Neuronal stem cell (in vitro differentiated cells): ENCODE results near the gene TSHZ1.

Experiments used
- DNase-seq: peaks from one replicate; pipeline ENCODE4 v3.0.0-alpha.2; 2013; ENCODE audit warnings: low spot score
- H2AFZ ChIP-seq: one replicate; pipeline ENCODE4 v1.6.1; 2013; ENCODE audit warnings: mild to moderate bottlenecking, low read length, inconsistent platforms
- H2AK5ac ChIP-seq: 2 replicates; pipeline ENCODE4 v1.6.1; 2013; ENCODE audit warnings: low read depth, mild to moderate bottlenecking, inconsistent platforms, low read length, moderate library complexity, mixed read lengths
- H2BK120ac ChIP-seq: 2 replicates; pipeline ENCODE4 v1.6.1; 2013; ENCODE audit warnings: low read depth, mild to moderate bottlenecking, inconsistent platforms, low read length, moderate library complexity, mixed read lengths
- H2BK12ac ChIP-seq: one replicate; pipeline ENCODE4 v1.6.1; 2013; ENCODE audit warnings: low read length, inconsistent platforms
- H2BK15ac ChIP-seq: 2 replicates; pipeline ENCODE4 v1.6.1; 2013; ENCODE audit warnings: mild to moderate bottlenecking, low read length, inconsistent platforms, mixed read lengths
- H2BK5ac ChIP-seq: one replicate; pipeline ENCODE4 v1.6.1; 2013; ENCODE audit warnings: inconsistent platforms, mild to moderate bottlenecking, low read length, moderate library complexity
- H3K14ac ChIP-seq: one replicate; pipeline ENCODE4 v1.6.1; 2013; ENCODE audit warnings: low read length, inconsistent platforms
- H3K18ac ChIP-seq: 2 replicates; pipeline ENCODE4 v1.6.1; 2013; ENCODE audit warnings: low read length, inconsistent platforms
- H3K23ac ChIP-seq: 2 replicates; pipeline ENCODE4 v1.6.1; 2013; ENCODE audit warnings: low read depth, mild to moderate bottlenecking, mixed read lengths, low read length, inconsistent platforms; ENCODE audit not compliant: poor library complexity
- H3K27ac ChIP-seq: replicated peaks from 3 replicates; pipeline ENCODE4 v1.5.1; 2013; ENCODE audit warnings: low read length, inconsistent platforms
- H3K27me3 ChIP-seq, 3 experiments: 2 replicates each; pipeline ENCODE4 v1.6.1; 2013; ENCODE audit warnings: low read length in 3 of 3, mild to moderate bottlenecking in 2 of 3, inconsistent platforms in 1 of 3, low read depth in 1 of 3, mixed read lengths in 1 of 3, moderate library complexity in 1 of 3; ENCODE audit not compliant: control insufficient read depth in 3 of 3, insufficient read depth in 3 of 3
- H3K36me3 ChIP-seq, 2 donors: replicated peaks in 1 of 2; 2 replicates each; pipeline ENCODE4 v1.6.1; 2013; ENCODE audit warnings: low read length in 2 of 2; ENCODE audit not compliant: control insufficient read depth in 2 of 2, insufficient read depth in 2 of 2
- H3K4ac ChIP-seq: 2 replicates; pipeline ENCODE4 v1.6.1; 2013; ENCODE audit warnings: inconsistent platforms, mild to moderate bottlenecking, low read length, moderate library complexity
- H3K4me1 ChIP-seq, 2 donors: 1 replicate in 1 of 2; 2 replicates in 1 of 2; pipeline ENCODE4 v1.6.1; 2013; ENCODE audit warnings: low read length in 2 of 2, low read depth in 1 of 2; ENCODE audit not compliant: control insufficient read depth in 2 of 2, insufficient read depth in 1 of 2
- H3K4me2 ChIP-seq: one replicate; pipeline ENCODE4 v1.6.1; 2013; ENCODE audit warnings: mild to moderate bottlenecking, low read length, inconsistent platforms; ENCODE audit not compliant: insufficient read depth, poor library complexity, severe bottlenecking
- H3K4me3 ChIP-seq, 2 donors: 2 replicates each; pipeline ENCODE4 v1.5.1; 2013; ENCODE audit warnings: low read length in 2 of 2, mild to moderate bottlenecking in 2 of 2, inconsistent platforms in 1 of 2, moderate library complexity in 1 of 2
- H3K79me1 ChIP-seq: one replicate; pipeline ENCODE4 v1.6.1; 2013; ENCODE audit warnings: low read depth, mild to moderate bottlenecking, inconsistent platforms, low read length, moderate library complexity
- H3K9ac ChIP-seq: one replicate; pipeline ENCODE4 v1.6.1; 2013; ENCODE audit warnings: mild to moderate bottlenecking, low read depth, low read length, inconsistent platforms; ENCODE audit not compliant: poor library complexity
- H3K9me3 ChIP-seq, 2 donors: replicated peaks in 1 of 2; 2 replicates each; pipeline versions ENCODE3 to v1.6.1; 2013; ENCODE audit warnings: low read length in 2 of 2, mild to moderate bottlenecking in 2 of 2, inconsistent platforms in 1 of 2, low read depth in 1 of 2, mixed read lengths in 1 of 2, moderate library complexity in 1 of 2; ENCODE audit not compliant: control insufficient read depth in 2 of 2, insufficient read depth in 1 of 2
- H4K8ac ChIP-seq: one replicate; pipeline ENCODE4 v1.6.1; 2013; ENCODE audit warnings: low read depth, mild to moderate bottlenecking, inconsistent platforms, low read length, moderate library complexity
- H4K91ac ChIP-seq: one replicate; pipeline ENCODE4 v1.6.1; 2013; ENCODE audit warnings: low read length, low read depth, mild to moderate bottlenecking, inconsistent platforms; ENCODE audit not compliant: poor library complexity
- WGBS, 2 donors: extraction: QIAGEN DNeasy Blood & Tissue Kit; methylation state at CpG; one replicate each; pipeline ENCODE4 v1.1.7; 2013; ENCODE audit warnings: missing lambda C conversion rate in 2 of 2, mixed read lengths in 1 of 2; ENCODE audit not compliant: insufficient read length in 2 of 2, insufficient replicate concordance in 1 of 2; ENCODE audit errors: extremely low coverage in 2 of 2; 5-methylcytosine and 5-hydroxymethylcytosine counted together

The TSHZ1 gene

GRCh38 chr18:75163736-75164135 lies 46.9 kb upstream of the TSHZ1 start:
- H2AFZ ChIP-seq, result no peak overlapping the region
- no peak overlapping the region for H2BK5ac ChIP-seq
- H3K4me3 ChIP-seq, result no peak overlapping the region
- H3K23ac ChIP-seq, result no peak overlapping the region
- no peak overlapping the region for H2BK15ac ChIP-seq
- WGBS, 2 donors, result no CpG with 5 or more reads among the region's 4 CpGs
- H3K18ac ChIP-seq, result no peak overlapping the region
- no peak overlapping the region for H3K4me2 ChIP-seq
- no peak overlapping the region for H2BK120ac ChIP-seq
- H3K9me3 ChIP-seq, result no peaks in the 10 kb centered on the region
- no peak overlapping the region for H4K91ac ChIP-seq
- no peak overlapping the region for H3K4ac ChIP-seq
- H3K36me3 ChIP-seq, result no peaks in the 10 kb centered on the region
- no peak overlapping the region for H2BK12ac ChIP-seq
- no peak overlapping the region for H3K27ac ChIP-seq
- H3K4me1 ChIP-seq, result peaks cover 2 to 16% of the 10 kb centered on the region in 2 donors
- H3K9ac ChIP-seq, result no peak overlapping the region
- peaks cover 0 to 29% (median 0%) of the 10 kb centered on the region in 3 experiments for H3K27me3 ChIP-seq
- H2AK5ac ChIP-seq, result no peak overlapping the region
- no peak overlapping the region for H4K8ac ChIP-seq
- H3K14ac ChIP-seq, result no peak overlapping the region
- no peaks in the 10 kb centered on the region for H3K79me1 ChIP-seq
- DNase-seq, result no peak

DNA sequence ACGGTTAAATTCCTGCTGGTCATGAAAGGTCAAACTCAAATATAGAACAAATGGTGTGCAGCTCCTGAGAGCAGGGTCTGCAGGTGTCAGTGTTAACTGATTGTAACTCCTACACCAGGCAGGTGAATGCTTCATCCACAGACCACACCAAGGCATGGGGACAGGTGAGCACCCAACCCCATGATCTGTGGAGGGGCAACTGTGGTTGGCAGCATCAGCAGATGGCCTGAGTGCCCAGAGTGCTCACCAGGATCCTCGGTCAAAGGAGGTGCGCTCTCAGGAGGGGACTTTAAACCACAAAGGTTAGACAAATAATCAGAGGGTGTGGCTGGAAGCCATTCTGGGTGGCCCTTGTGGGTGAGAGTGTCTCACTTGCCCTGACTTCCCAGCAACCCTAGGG lies 46.1 kb upstream of the TSHZ1 start:
- no CpG with 5 or more reads among the region's 3 CpGs for WGBS, 2 donors
- no peak overlapping the region for H2BK12ac ChIP-seq
- no peak overlapping the region for H2BK120ac ChIP-seq
- H3K4me3 ChIP-seq, result no peak overlapping the region
- H4K91ac ChIP-seq, result no peak overlapping the region
- no peak overlapping the region for H2AFZ ChIP-seq
- peaks cover 2 to 11% of the 10 kb centered on the region in 2 donors for H3K4me1 ChIP-seq
- no peak overlapping the region for H3K27ac ChIP-seq
- no peak overlapping the region for H3K23ac ChIP-seq
- peaks cover 0 to 30% (median 0%) of the 10 kb centered on the region in 3 experiments for H3K27me3 ChIP-seq
- no peak overlapping the region for H2AK5ac ChIP-seq
- no peak for DNase-seq
- H3K79me1 ChIP-seq, result no peaks in the 10 kb centered on the region
- no peak overlapping the region for H2BK5ac ChIP-seq
- H3K14ac ChIP-seq, result no peak overlapping the region
- H3K18ac ChIP-seq, result no peak overlapping the region
- no peaks in the 10 kb centered on the region for H3K36me3 ChIP-seq
- H3K4ac ChIP-seq, result no peak overlapping the region
- H3K4me2 ChIP-seq, result no peak overlapping the region
- no peak overlapping the region for H3K9ac ChIP-seq
- no peak overlapping the region for H4K8ac ChIP-seq
- H2BK15ac ChIP-seq, result no peak overlapping the region
- no peaks in the 10 kb centered on the region for H3K9me3 ChIP-seq

DNA sequence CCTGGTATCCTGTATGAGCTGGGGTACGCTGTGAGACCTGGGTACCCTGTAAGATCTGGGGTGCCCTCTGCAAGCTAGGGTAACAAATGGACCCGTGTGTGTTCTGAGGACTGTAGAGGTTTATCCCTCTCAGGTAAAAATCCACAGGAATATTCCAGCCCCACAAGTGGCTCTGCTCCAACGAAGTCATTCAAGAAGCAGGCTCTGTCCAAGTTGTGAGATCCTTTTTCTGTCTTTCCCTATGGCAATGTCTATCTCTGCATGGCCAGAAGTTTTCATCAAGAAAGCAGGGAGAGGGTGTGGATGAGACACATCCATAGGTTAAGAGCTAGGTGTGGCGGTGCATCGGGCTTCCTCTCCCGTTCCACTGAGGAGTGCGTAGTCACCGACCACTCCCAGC lies 44.7 kb upstream of the TSHZ1 start:
- Histone ChIP-seq H3K36me3 (no peaks in the 10 kb centered on the region), H3K14ac (no peak overlapping the region), H2BK120ac (no peak overlapping the region), H2BK5ac (no peak overlapping the region), H2AK5ac (no peak overlapping the region), H3K4ac (no peak overlapping the region), H2BK12ac (no peak overlapping the region), H3K18ac (no peak overlapping the region), H3K23ac (no peak overlapping the region), H3K27ac (no peak overlapping the region), H3K4me2 (no peak overlapping the region), H3K79me1 (no peaks in the 10 kb centered on the region), H4K91ac (no peak overlapping the region), H3K4me1 (peaks cover 0 to 1% of the 10 kb centered on the region in 2 donors), H2AFZ (no peak overlapping the region), H3K9ac (no peak overlapping the region), H4K8ac (no peak overlapping the region), H3K9me3 (no peaks in the 10 kb centered on the region), H2BK15ac (no peak overlapping the region), H3K27me3 (peaks cover 0 to 18% (median 0%) of the 10 kb centered on the region in 3 experiments), H3K4me3 (no peak overlapping the region)
- no peak for DNase-seq
- WGBS, 2 donors, result no CpG with 5 or more reads among the region's 8 CpGs

GRCh38 chr18:75167137-75167536 lies 43.5 kb upstream of the TSHZ1 start:
- no peak overlapping the region for H2AFZ ChIP-seq
- peaks cover 0 to 15% (median 0%) of the 10 kb centered on the region in 3 experiments for H3K27me3 ChIP-seq
- no peak overlapping the region for H3K4me3 ChIP-seq
- no peak overlapping the region for H3K4ac ChIP-seq
- H3K14ac ChIP-seq, result no peak overlapping the region
- no peak overlapping the region for H3K27ac ChIP-seq
- H2AK5ac ChIP-seq, result no peak overlapping the region
- H3K9me3 ChIP-seq, result no peaks in the 10 kb centered on the region
- H3K9ac ChIP-seq, result no peak overlapping the region
- no peak overlapping the region for H3K23ac ChIP-seq
- H2BK15ac ChIP-seq, result no peak overlapping the region
- H4K8ac ChIP-seq, result no peak overlapping the region
- no peak overlapping the region for H2BK120ac ChIP-seq
- H3K18ac ChIP-seq, result no peak overlapping the region
- no peak overlapping the region for H4K91ac ChIP-seq
- H2BK12ac ChIP-seq, result no peak overlapping the region
- no peaks in the 10 kb centered on the region for H3K36me3 ChIP-seq
- H3K4me1 ChIP-seq, result peaks cover 0 to 1% of the 10 kb centered on the region in 2 donors
- no peaks in the 10 kb centered on the region for H3K79me1 ChIP-seq
- WGBS, 2 donors, result no CpG with 5 or more reads among the region's 10 CpGs
- no peak overlapping the region for H2BK5ac ChIP-seq
- no peak overlapping the region for H3K4me2 ChIP-seq
- DNase-seq, result no peak
